ENCODE results near the gene NUP93. TPM values are rescaled to one million over a fixed set of nuclear protein-coding genes. Genes with fewer than 3 reads are reported as not detected.
"Not testable (repeated sequence)": the region's sequence is repeated elsewhere in the genome, so short reads cannot be mapped to it uniquely, and the experiment has no call there.

NUP93 gene
- total and polyA plus RNA-seq, 2 experiments from 2014 or later = 23.5 to 35.7 TPM

DNA sequence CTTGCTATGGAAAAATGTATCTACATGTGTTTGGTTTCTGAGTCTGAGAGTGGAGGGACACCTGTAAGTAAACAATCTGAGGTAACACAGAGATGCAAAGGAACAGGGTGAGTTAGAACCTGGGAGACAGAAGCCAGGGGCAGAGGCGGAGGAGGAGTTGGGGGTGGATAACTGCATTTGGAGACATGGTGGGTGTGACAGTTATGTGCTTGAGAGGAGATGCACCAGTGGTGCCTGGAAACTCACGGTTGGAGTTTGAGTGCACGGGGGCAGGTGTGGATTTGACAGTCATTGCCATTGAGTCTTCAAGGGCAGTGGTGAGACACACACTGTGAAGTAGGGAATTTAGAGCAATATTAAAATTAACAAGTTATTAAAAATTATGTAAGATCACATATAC lies 6.5 kb downstream of the NUP93 start:
- no peak overlapping the region for H2AFZ ChIP-seq
- TF ChIP-seq EZH2phosphoT487 (IDR thresholded peaks at IDR 0.05; ENCODE audit: low read depth, severe bottlenecking, unreplicated experiment) (no peak), EZH2 (IDR thresholded peaks at IDR 0.05; ENCODE audit: borderline replicate concordance) (no peak)
- TF ChIP-seq, protein P1, sequence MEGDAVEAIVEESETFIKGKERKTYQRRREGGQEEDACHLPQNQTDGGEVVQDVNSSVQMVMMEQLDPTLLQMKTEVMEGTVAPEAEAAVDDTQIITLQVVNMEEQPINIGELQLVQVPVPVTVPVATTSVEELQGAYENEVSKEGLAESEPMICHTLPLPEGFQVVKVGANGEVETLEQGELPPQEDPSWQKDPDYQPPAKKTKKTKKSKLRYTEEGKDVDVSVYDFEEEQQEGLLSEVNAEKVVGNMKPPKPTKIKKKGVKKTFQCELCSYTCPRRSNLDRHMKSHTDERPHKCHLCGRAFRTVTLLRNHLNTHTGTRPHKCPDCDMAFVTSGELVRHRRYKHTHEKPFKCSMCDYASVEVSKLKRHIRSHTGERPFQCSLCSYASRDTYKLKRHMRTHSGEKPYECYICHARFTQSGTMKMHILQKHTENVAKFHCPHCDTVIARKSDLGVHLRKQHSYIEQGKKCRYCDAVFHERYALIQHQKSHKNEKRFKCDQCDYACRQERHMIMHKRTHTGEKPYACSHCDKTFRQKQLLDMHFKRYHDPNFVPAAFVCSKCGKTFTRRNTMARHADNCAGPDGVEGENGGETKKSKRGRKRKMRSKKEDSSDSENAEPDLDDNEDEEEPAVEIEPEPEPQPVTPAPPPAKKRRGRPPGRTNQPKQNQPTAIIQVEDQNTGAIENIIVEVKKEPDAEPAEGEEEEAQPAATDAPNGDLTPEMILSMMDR (IDR thresholded peaks at IDR 0.05; ENCODE audit: poor library complexity) = no peak

DNA sequence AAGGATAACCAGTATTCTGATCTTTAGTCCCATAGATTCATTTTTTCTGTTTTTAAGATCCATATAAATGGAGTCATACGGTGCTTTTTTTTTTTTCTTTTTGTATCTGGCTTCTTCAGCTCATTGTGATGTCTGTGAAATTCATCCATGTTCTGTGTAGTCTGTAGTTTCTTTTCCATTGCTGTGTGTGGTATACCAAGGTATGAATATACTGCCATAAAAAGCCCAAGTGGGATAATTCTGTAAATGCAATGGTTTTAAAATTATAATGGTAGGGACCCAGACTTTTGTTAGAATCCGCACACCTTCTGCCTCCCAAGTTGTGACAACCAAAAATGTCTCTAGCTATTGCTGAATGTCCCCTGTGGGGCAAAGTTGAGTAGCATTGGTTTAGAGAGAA lies 7.6 kb downstream of the NUP93 start:
- no peak overlapping the region for H3K27ac ChIP-seq
- no peaks in the 10 kb centered on the region for H3K27me3 ChIP-seq
- no peak overlapping the region for H2AFZ ChIP-seq
- H3K4me3 ChIP-seq = no peak overlapping the region
- 98% methylated on average over 2 of the region's 2 CpGs for WGBS (ENCODE audit: low lambda C conversion rate, missing lambda C conversion rate)
- H3K4me1 ChIP-seq (ENCODE audit: insufficient read depth) = peaks cover 10% of the 10 kb centered on the region
- H3K79me2 ChIP-seq = peaks cover 18% of the 10 kb centered on the region
- H3K9me2 ChIP-seq (replicated peaks; ENCODE audit: insufficient read depth) = no peaks in the 10 kb centered on the region
- no peak overlapping the region for H3K4me2 ChIP-seq
- H4K20me1 ChIP-seq (ENCODE audit: insufficient read depth, poor library complexity, severe bottlenecking) = no peaks in the 10 kb centered on the region
- no peaks in the 10 kb centered on the region for H3K9me3 ChIP-seq (ENCODE audit: low read depth)
- no peak for DNase-seq (ENCODE audit: low spot score)
- TF ChIP-seq EZH2phosphoT487 (IDR thresholded peaks at IDR 0.05; ENCODE audit: low read depth, severe bottlenecking, unreplicated experiment) (no peak), EZH2 (IDR thresholded peaks at IDR 0.05; ENCODE audit: borderline replicate concordance) (no peak)
- TF ChIP-seq, protein P1 (IDR thresholded peaks at IDR 0.05; ENCODE audit: poor library complexity) = no peak
- H3K36me3 ChIP-seq (replicated peaks; ENCODE audit: insufficient read depth, low read depth) = no peaks in the 10 kb centered on the region

More for the DNA sequence above, 6.5 kb downstream of the NUP93 start:
- Histone ChIP-seq H3K79me2 (peaks cover 28% of the 10 kb centered on the region), H3K4me2 (no peak overlapping the region), H3K27me3 (no peaks in the 10 kb centered on the region), H3K9me2 (replicated peaks; ENCODE audit: insufficient read depth) (no peaks in the 10 kb centered on the region), H3K36me3 (replicated peaks; ENCODE audit: insufficient read depth, low read depth) (no peaks in the 10 kb centered on the region), H3K9me3 (ENCODE audit: low read depth) (no peaks in the 10 kb centered on the region), H3K27ac (no peak overlapping the region), H3K4me1 (ENCODE audit: insufficient read depth) (no peaks in the 10 kb centered on the region), H4K20me1 (ENCODE audit: insufficient read depth, poor library complexity, severe bottlenecking) (no peaks in the 10 kb centered on the region), H3K4me3 (no peak overlapping the region)
- no peak for DNase-seq (ENCODE audit: low spot score)
- 93% methylated on average over 3 of the region's 3 CpGs for WGBS (ENCODE audit: low lambda C conversion rate, missing lambda C conversion rate)

GRCh38 chr16:56738221-56738620 lies 8.3 kb downstream of the NUP93 start:
- 96% methylated on average over 1 of the region's 1 CpG for WGBS (ENCODE audit: low lambda C conversion rate, missing lambda C conversion rate)

DNA sequence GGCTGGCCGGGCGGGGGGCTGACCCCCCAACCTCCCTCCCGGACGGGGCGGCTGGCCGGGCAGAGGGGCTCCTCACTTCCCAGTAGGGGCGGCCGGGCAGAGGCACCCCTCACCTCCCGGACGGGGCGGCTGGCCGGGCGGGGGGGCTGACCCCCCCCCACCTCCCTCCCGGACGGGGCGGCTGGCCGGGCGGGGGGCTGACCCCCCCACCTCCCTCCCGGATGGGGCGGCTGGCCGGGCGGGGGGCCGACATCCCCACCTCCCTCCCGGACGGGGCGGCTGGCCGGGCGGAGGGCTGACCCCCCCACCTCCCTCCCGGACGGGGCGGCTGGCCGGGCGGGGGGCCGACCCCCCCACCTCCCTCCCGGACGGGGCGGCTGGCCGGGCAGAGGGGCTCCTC lies 9.4 kb downstream of the NUP93 start:
- not testable (repeated sequence) for H4K20me1 ChIP-seq (ENCODE audit: insufficient read depth, poor library complexity, severe bottlenecking); H2AFZ ChIP-seq; H3K9me2 ChIP-seq (replicated peaks; ENCODE audit: insufficient read depth); H3K27ac ChIP-seq; H3K4me3 ChIP-seq; DNase-seq (ENCODE audit: low spot score); H3K36me3 ChIP-seq (replicated peaks; ENCODE audit: insufficient read depth, low read depth); H3K9me3 ChIP-seq (ENCODE audit: low read depth); H3K27me3 ChIP-seq; H3K4me2 ChIP-seq
- no CpG with 5 or more reads among the region's 38 CpGs for WGBS (ENCODE audit: low lambda C conversion rate, missing lambda C conversion rate)
- Histone ChIP-seq H3K4me1 (ENCODE audit: insufficient read depth) (peaks cover 10% of the 10 kb centered on the region), H3K79me2 (peaks cover 25% of the 10 kb centered on the region)

More at GRCh38 chr16:56738221-56738620, 8.3 kb downstream of the NUP93 start:
- TF ChIP-seq EZH2phosphoT487 (IDR thresholded peaks at IDR 0.05; ENCODE audit: low read depth, severe bottlenecking, unreplicated experiment) (no peak), EZH2 (IDR thresholded peaks at IDR 0.05; ENCODE audit: borderline replicate concordance) (no peak)
- TF ChIP-seq, protein P1 (IDR thresholded peaks at IDR 0.05; ENCODE audit: poor library complexity) = no peak
- H3K27ac ChIP-seq = no peak overlapping the region
- no peak overlapping the region for H2AFZ ChIP-seq
- no peaks in the 10 kb centered on the region for H3K9me2 ChIP-seq (replicated peaks; ENCODE audit: insufficient read depth)
- no peaks in the 10 kb centered on the region for H4K20me1 ChIP-seq (ENCODE audit: insufficient read depth, poor library complexity, severe bottlenecking)
- no peak for DNase-seq (ENCODE audit: low spot score)
- peaks cover 18% of the 10 kb centered on the region for H3K79me2 ChIP-seq
- no peak overlapping the region for H3K4me2 ChIP-seq
- H3K9me3 ChIP-seq (ENCODE audit: low read depth) = no peaks in the 10 kb centered on the region
- no peaks in the 10 kb centered on the region for H3K36me3 ChIP-seq (replicated peaks; ENCODE audit: insufficient read depth, low read depth)
- H3K4me1 ChIP-seq (ENCODE audit: insufficient read depth) = peaks cover 10% of the 10 kb centered on the region
- no peaks in the 10 kb centered on the region for H3K27me3 ChIP-seq
- no peak overlapping the region for H3K4me3 ChIP-seq

Measured in hepatocyte (in vitro differentiated cells).